COR-L47 (cell line): ENCODE data around the gene BABAM1.

ENCODE experiments used
- DNase-seq: peaks from one replicate; lab custom pipeline; 2025; lab: John Stamatoyannopoulos, UW

BABAM1 gene

DNA sequence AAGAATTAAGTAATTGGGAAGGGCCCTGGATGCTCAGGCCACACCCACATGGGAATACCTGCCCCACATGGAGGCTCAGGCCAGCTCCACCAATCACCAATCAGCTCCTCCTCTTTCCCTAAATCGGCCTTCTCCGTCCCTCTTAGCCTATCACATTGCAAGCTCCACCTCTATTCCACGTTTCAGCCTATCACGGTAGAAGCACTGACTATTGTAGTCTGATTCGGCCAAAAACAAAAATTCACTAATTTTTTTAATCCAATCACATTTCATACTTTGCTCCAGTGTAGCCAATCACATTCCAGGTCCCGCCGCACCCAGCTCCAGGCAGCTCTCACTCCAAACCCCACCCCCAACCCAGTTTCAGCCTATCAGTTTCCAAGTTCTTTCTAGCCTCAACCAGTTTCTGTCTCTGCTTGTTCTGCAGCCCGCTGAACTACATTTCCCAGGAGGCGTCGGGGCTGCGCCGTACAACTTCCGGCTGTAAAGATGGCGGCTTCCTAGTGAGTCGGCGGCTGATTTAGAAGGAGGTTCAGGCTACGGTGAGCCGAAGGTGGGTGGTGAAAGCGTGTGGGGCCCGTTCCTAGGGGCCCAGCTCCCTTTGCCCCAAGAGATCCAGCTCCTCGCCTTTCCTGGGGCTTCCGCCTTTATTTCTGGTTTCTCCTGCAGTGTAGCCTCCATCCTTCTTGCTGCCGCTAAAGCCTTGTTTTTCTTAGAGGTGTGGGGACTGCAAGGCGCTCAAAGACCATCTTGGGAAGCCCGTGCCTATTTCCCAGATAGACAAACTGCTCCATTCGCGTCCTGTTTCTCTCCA lies at the start of gene BABAM1:
TSS of gene BABAM1 (plus strand) at position 469 of the 814 bp plus-strand sequence. CDS start 1,364 bp downstream, outside the sequence.
- DNase-seq: peak; percentile 96

GRCh38 chr19:17219286-17219685 lies 48.0 kb upstream of the BABAM1 start:
- no peak for DNase-seq

- no peak for DNase-seq
Measured at GRCh38 chr19:17220207-17220758, 47.0 kb upstream of the BABAM1 start.

- DNase-seq: no peak
Measured at GRCh38 chr19:17225053-17225452, 42.2 kb upstream of the BABAM1 start.

DNA sequence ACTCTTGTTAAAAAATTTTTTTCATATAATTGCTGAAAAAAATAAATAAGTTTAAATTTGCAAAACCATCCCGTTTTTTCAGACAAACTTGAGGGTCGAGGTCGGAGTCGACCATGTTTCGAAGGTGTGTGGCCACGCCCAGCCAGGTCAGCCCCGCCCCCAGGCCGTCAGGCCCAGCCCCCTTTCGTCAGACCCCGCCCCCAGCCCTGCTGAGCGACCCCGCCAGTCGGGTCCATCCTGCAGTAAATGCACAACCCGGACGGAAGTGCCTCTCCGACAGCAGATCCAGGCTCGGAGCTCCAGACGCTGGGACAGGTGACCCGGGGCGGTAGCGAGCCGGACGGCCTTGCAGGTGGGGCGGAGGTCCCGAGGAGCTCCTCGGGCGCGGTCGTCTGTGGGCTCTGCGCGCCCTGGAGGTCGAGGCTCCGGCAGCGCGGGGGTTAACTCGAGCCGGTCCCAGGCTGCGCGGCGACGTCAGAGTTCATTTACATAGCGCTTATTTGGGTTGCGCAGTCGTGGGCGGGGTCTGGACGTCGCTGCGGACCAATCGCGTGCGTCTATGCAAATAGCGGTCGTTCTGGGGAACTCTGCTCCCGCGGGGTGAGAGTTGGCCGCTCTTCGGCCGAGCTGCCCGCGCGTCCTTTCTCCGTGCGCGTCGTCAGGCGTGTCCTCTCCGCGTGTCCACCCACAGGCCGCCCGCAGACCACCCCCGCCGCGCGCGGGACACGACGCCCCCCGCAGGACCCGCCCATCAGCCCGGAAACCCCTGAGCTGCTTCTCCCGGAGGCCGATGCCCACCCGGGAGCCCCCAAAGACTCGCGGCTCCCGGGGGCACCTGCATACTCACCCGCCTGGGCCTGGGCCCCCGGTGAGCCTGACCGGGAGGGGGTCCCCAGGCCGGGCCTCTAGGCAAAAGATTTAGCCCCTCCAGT lies 41.0 kb upstream of the BABAM1 start, which contains the start of gene OCEL1:
TSS of gene OCEL1 (plus strand) at position 225 of the 932 bp plus-strand sequence. CDS start at position 247, 22 bp downstream.
- DNase-seq: peak; percentile 97

GRCh38 chr19:17227798-17228367 lies 39.4 kb upstream of the BABAM1 start:
- DNase-seq: no peak

DNA sequence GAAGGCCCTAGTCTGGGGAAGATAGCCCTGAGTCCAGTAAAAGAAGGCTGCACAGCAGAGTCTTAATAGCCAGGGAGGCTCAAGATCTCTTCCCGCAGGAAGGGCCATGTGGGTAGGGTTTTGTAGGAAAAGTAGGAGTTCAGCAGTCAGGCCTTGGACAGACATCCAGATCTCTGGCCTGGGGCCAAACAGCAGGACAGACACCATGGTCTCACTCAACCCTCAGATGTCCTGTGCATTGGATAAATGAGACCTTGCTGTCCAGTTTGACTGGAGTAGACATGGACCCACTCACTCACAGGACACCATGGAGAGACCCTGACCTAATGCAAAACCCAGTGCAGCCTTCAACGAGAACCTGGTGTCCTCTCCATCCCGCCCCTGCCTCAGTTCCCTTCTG lies 37.4 kb upstream of the BABAM1 start:
- no peak for DNase-seq

- no peak for DNase-seq
Measured at GRCh38 chr19:17232258-17232657, 35.0 kb upstream of the BABAM1 start.

DNA sequence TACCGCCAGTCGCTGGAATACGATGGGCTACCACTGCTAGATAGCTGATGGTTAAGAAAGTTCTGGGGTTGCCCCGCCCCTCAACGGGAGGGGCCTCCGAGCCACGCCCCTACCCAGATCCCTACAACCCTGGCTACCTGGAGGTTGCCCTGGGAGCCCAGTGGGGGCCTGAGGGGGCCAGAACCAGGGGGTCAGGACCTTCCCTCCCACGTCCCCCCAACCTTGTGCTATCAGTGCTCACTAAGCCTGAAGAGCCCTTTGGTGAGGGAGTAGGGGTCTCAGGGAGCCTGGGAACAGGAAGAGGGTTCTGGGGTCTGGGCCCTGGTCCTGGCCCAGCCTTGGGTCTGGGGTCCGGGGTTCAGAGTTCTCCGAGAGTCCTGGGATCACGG lies 32.3 kb upstream of the BABAM1 start:
- DNase-seq: peak; percentile 43

GRCh38 chr19:17235300-17235970 lies 31.8 kb upstream of the BABAM1 start:
- peak; percentile 77 for DNase-seq

DNA sequence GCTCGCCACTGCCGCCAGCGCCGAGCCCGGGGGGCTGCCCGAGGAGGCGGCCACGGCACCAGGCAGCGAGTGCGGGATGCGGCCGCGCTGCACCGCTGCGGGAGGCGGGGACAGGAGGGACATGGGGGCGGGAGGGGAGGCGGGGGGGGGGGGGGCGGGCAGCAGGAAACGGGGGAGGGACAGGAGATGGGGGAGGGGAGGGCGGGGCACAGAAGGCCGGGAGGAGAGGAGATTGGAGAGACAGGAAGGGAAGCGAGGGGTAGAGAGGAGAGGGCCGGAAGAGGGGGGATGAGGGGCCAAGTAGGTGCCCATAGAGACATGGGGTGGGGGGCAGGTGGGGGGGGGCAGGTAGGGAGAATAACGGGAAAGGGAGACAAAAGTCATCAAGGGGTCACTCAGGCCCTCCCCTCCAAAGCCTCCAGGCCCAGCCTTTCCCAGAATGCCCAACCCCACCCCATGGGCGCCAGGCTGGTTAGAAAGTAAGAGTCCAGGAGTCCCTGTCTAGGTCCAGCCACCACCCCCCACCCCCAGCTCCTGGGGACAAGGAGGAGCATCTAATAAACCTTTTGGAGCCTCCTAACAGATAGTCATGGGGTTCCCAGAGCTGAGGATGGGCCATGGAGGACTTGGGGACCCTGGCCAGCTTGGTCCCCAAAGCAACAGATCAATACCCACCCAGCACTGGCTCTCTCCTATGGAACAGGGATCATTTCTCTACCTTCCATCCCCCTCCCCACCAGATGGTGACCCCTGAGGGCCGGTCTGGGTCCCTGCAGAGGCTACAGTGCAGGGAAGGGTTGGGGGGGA lies 31.1 kb upstream of the BABAM1 start:
- DNase-seq: peak; percentile 69

GRCh38 chr19:17236811-17237543 lies 30.3 kb upstream of the BABAM1 start:
- no peak for DNase-seq

DNA sequence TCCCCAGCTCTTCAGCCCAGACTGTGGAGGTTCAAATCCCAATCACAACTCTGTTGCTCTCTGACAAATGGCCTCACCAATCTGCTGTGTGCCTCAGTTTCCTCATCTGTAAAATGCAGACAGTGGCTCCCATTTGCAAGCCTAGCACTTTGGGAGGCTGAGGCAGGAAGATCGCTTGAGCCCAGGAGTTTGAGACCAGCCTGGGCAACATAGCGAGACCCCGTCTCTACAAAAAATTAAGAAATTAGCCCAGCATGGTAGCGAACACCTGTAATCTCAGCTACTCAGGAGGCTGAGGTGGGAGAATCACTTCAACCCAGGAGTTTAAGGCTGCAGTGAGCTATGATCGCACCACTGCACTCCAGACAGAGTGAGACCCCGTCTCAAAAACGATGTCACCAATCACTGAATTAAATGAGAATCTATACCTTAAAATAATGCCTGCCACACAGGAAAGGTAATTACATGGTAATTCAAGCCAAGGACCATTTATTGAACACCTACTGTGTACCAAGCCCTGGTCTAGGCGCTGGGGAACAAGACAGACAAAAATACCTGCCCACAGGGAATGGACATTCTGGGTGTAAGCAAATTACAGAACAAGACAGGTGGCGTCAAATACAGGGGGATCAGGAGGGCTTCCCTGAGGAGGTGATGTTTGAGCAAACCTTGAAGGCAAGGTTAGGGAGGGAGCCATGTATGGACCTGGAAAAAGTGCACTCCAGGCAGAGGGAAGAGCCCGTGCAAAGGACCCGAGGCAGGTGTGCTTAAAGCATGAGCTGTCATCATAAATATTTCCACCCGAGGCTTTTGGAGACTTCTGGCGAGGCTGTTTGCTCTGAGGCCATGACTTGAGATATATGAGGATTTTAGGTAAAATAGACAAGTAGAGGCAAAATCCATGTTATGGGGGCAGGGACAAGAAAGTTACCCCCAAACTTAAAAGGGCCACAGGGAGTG lies 29.2 kb upstream of the BABAM1 start:
- no peak for DNase-seq

DNA sequence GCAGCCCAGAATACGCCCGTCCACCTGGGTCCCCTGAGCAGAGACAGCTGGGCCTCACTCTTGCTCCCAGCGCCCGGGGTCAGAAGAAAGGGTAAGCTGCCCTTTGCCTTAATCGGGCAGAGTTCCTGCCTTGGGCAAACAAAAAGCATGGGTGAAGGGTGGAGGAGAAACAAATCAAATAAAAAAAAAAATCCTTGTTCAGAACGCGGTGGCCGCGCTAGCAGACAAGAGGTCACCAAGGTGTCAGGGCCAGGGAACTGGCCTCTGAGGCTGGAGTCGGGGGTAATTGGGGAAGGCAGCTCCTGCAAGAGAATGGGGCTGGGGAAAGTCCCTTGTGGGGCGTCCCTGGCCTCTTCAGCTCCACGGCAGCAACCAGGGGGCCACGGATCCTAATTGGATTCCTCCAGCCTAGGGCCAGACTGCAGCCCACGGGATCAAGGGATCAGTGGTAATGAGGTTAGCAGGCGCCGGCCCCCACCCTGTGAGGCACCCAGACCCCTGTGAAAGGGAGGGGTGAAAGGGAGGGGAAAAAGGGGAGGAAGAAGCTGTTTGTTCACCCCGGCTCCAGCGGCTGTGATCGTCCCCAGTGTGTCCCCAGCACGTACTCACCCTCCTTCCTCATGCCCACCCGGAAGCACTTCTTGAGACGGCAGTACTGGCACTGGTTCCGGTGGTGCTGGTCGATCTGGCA lies 27.0 kb upstream of the BABAM1 start:
- no peak for DNase-seq

GRCh38 chr19:17240826-17241399 lies 26.3 kb upstream of the BABAM1 start:
- no peak for DNase-seq

DNA sequence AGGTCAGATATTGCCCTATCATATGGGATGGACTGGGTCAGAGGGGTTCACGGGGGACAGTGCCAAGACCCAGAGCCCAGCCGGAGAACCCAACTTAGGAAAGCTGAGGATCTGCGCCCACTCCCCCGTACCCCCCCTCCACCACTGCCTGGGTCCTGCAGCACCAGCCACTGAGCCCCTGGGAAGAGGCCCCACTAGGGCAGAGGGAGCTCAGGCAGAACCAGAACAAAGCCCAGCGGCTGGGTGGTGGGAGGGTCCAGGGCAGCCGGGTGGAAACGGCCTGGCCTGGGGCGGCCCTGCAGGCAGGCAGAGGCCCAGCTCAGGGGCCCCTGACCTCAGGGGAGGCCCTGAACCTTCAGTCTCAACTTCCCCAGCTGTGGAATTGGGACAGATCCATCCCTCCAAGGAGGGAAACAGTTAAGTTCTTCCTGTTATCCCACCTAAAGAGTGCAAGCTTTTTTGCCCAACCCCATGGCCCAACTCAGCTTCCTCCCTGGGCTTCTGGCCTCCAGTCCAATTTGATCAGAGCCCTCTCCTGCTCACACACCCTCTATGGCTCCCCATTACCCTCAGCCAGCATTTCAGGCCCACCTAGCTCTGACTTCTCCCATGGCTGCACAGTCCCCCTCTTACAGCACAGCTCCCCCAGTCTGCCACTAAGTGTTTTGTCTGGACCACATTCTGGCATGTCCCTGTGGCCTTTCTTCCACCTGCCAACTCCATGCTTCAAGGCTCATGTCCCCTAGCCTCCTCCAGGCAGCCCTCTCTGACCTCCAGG lies 24.6 kb upstream of the BABAM1 start:
- no peak for DNase-seq

- no peak for DNase-seq
Measured at GRCh38 chr19:17243211-17243829, 23.9 kb upstream of the BABAM1 start.
